ENCODE data around the gene DCST2. TPM values are rescaled to one million over a fixed set of nuclear protein-coding genes. Genes with fewer than 3 reads are reported as not detected.
A peak's percentile ranks its signal among the peaks of the same experiment; 100 is the strongest.

Gene DCST2
- total RNA-seq, 3 donors from 2014 or later (not counting 1 experiment from before 2014, with no cell fraction given): 0.30 to 0.92 (median 0.32) TPM

- ATAC-seq (no peak), DNase-seq (peak in 1 of 2 donors; percentile 20)
- Histone ChIP-seq H3K27ac (ENCODE audit: low read length) (no peak overlapping the region), H3K9me3 (ENCODE audit: control insufficient read depth, insufficient read depth, low read length) (no peaks in the 10 kb centered on the region), H3K36me3 (ENCODE audit: control insufficient read depth, insufficient read depth, low read length) (no peaks in the 10 kb centered on the region), H3K27me3 (ENCODE audit: control insufficient read depth, insufficient read depth, low read length) (no peaks in the 10 kb centered on the region), H3K4me3 (ENCODE audit: low read length) (no peak overlapping the region), H3K4me1 (ENCODE audit: control insufficient read depth, insufficient read depth, low read length) (peaks cover 93% of the 10 kb centered on the region)
- peaks cover 25 to 90% of the 10 kb centered on the region in 2 donors for H3K4me1 Mint-ChIP-seq
- WGBS (ENCODE audit: insufficient coverage): 85% methylated on average over 6 of the region's 6 CpGs
- no peak overlapping the region for H3K4me3 Mint-ChIP-seq
- H3K27me3 Mint-ChIP-seq (ENCODE audit: low read depth in 2 of 2): no peaks in the 10 kb centered on the region
- H3K9me3 Mint-ChIP-seq: no peaks in the 10 kb centered on the region
- no peaks in the 10 kb centered on the region for H3K36me3 Mint-ChIP-seq
- peak overlapping the region in 1 of 2 donors; percentile 92 for H3K27ac Mint-ChIP-seq
- no peak for TF ChIP-seq CTCF (IDR thresholded peaks at IDR 0.05)
- intact Hi-C loops (cut with micrococcal nuclease): no loop called here
These were observed 26.2 kb downstream of the DCST2 start for GRCh38 chr1:155007251-155007828.

GRCh38 chr1:155006601-155007101 is 26.9 kb downstream of the DCST2 start:
- WGBS (ENCODE audit: insufficient coverage): 0% methylated on average over 2 of the region's 2 CpGs
- Mint-ChIP-seq H3K9me3 (no peaks in the 10 kb centered on the region), H3K36me3 (no peaks in the 10 kb centered on the region), H3K4me1 (peaks cover 25 to 84% of the 10 kb centered on the region in 2 donors), H3K4me3 (peak overlapping the region; percentile 68), H3K27me3 (ENCODE audit: low read depth in 2 of 2) (no peaks in the 10 kb centered on the region), H3K27ac (peak overlapping the region; percentile 89 to 92)
- no peaks in the 10 kb centered on the region for H3K9me3 ChIP-seq (ENCODE audit: control insufficient read depth, insufficient read depth, low read length)
- H3K27ac ChIP-seq (ENCODE audit: low read length): peak overlapping the region; percentile 65
- peaks cover 86% of the 10 kb centered on the region for H3K4me1 ChIP-seq (ENCODE audit: control insufficient read depth, insufficient read depth, low read length)
- intact Hi-C loops (cut with micrococcal nuclease): no loop called here
- no peak for ATAC-seq
- no peaks in the 10 kb centered on the region for H3K27me3 ChIP-seq (ENCODE audit: control insufficient read depth, insufficient read depth, low read length)
- no peaks in the 10 kb centered on the region for H3K36me3 ChIP-seq (ENCODE audit: control insufficient read depth, insufficient read depth, low read length)
- H3K4me3 ChIP-seq (ENCODE audit: low read length): no peak overlapping the region
- no peak for TF ChIP-seq CTCF (IDR thresholded peaks at IDR 0.05)
- DNase-seq: peak in 1 of 2 donors; percentile 76

- peaks cover 25 to 78% of the 10 kb centered on the region in 2 donors for H3K4me1 Mint-ChIP-seq
- no peaks in the 10 kb centered on the region for H3K27me3 ChIP-seq (ENCODE audit: control insufficient read depth, insufficient read depth, low read length)
- TF ChIP-seq CTCF (IDR thresholded peaks at IDR 0.05): no peak
- DNase-seq (peak in 1 of 2 donors; percentile 53), ATAC-seq (no peak)
- 46% methylated on average over 8 of the region's 17 CpGs for WGBS (ENCODE audit: insufficient coverage)
- peak overlapping the region; percentile 50 for H3K4me3 Mint-ChIP-seq
- peak overlapping the region; percentile 76 for H3K27ac ChIP-seq (ENCODE audit: low read length)
- no peak overlapping the region for H3K4me3 ChIP-seq (ENCODE audit: low read length)
- intact Hi-C loops (cut with micrococcal nuclease): no loop called here
- peak overlapping the region; percentile 89 to 92 for H3K27ac Mint-ChIP-seq
- no peaks in the 10 kb centered on the region for H3K9me3 ChIP-seq (ENCODE audit: control insufficient read depth, insufficient read depth, low read length)
- H3K9me3 Mint-ChIP-seq: no peaks in the 10 kb centered on the region
- peaks cover 84% of the 10 kb centered on the region for H3K4me1 ChIP-seq (ENCODE audit: control insufficient read depth, insufficient read depth, low read length)
- H3K36me3 Mint-ChIP-seq: no peaks in the 10 kb centered on the region
- no peaks in the 10 kb centered on the region for H3K36me3 ChIP-seq (ENCODE audit: control insufficient read depth, insufficient read depth, low read length)
- no peaks in the 10 kb centered on the region for H3K27me3 Mint-ChIP-seq (ENCODE audit: low read depth in 2 of 2)
These were observed 28.2 kb downstream of the DCST2 start for GRCh38 chr1:155005076-155006011.

All from natural killer cell (primary cell).